IMR-90 (cell line): ENCODE data around the gene KRABD2.

Experiments
- ATAC-seq: fragments of 200-7000 bp; cut with Tn5 transposase; 2 replicates; pipeline ENCODE4 v1.9.1; 2020; ENCODE audit warnings: low read depth, mild to moderate bottlenecking, moderate library complexity
- BruUV-seq: library from RNA; stranded (reverse); fragments of 400-500 nt; replicated peaks from 2 replicates; lab custom pipeline; 2021; lab: Mats Ljungman, UMichigan
- CTCF ChIA-PET: fragments of 300-600 bp; formaldehyde crosslinking; extraction: SDS; loops from one replicate; lab custom pipeline; 2021; ENCODE audit warnings: antibody characterized with exemption; lab: Yijun Ruan, JAX
- POLR2A ChIA-PET: fragments of 300-600 bp; sonication (Branson Sonifier 250); formaldehyde crosslinking; loops from one replicate; lab custom pipeline; 2022; ENCODE audit warnings: antibody characterized with exemption; ENCODE audit not compliant: unreplicated experiment; lab: Charles Lee
- DNase-seq: peaks from one replicate; pipeline ENCODE4 v3.0.0; 2013
- H2AFZ ChIP-seq: replicated peaks from 2 replicates; pipeline ENCODE3; 2013; ENCODE audit warnings: low read length, mild to moderate bottlenecking; ENCODE audit not compliant: poor library complexity
- H2AK5ac ChIP-seq: 2 replicates; pipeline ENCODE4 v1.6.1; 2013; ENCODE audit warnings: low read depth, low read length, inconsistent platforms
- H2AK9ac ChIP-seq: replicated peaks from 2 replicates; pipeline ENCODE3; 2013; ENCODE audit warnings: mild to moderate bottlenecking, low read depth, low read length, moderate library complexity; ENCODE audit not compliant: poor library complexity
- H2BK120ac ChIP-seq: 2 replicates; pipeline ENCODE4 v1.6.1; 2013; ENCODE audit warnings: low read depth, low read length, inconsistent platforms
- H2BK15ac ChIP-seq: 3 replicates; pipeline ENCODE4 v1.6.1; 2013; ENCODE audit warnings: low read depth, low read length, inconsistent platforms
- H2BK20ac ChIP-seq: 2 replicates; pipeline ENCODE4 v1.6.1; 2013; ENCODE audit warnings: low read depth, mild to moderate bottlenecking, inconsistent platforms, low read length, moderate library complexity
- H2BK5ac ChIP-seq: 2 replicates; pipeline ENCODE4 v1.6.1; 2013; ENCODE audit warnings: mild to moderate bottlenecking, low read depth, low read length, inconsistent platforms; ENCODE audit not compliant: poor library complexity, severe bottlenecking
- H3K14ac ChIP-seq: replicated peaks from 2 replicates; pipeline ENCODE4 v1.6.1; 2013; ENCODE audit warnings: low read depth, low read length, inconsistent platforms
- H3K18ac ChIP-seq: 2 replicates; pipeline ENCODE4 v1.6.1; 2013; ENCODE audit warnings: low read depth, low read length, control low read depth
- H3K23ac ChIP-seq: 2 replicates; pipeline ENCODE4 v1.6.1; 2013; ENCODE audit warnings: low read depth, low read length, inconsistent platforms
- H3K27ac ChIP-seq: 2 replicates; pipeline ENCODE4 v1.5.1; 2013; ENCODE audit warnings: mild to moderate bottlenecking, control low read depth, low read length; ENCODE audit not compliant: insufficient read depth
- H3K27me3 ChIP-seq: 2 replicates; pipeline ENCODE4 v1.6.1; 2013; ENCODE audit warnings: low read length; ENCODE audit not compliant: control insufficient read depth, insufficient read depth
- H3K36me3 ChIP-seq: 2 replicates; pipeline ENCODE4 v1.6.1; 2013; ENCODE audit warnings: low read length, mixed read lengths; ENCODE audit not compliant: control insufficient read depth, insufficient read depth
- H3K4ac ChIP-seq: 2 replicates; pipeline ENCODE4 v1.6.1; 2013; ENCODE audit warnings: low read depth, low read length, inconsistent platforms
- H3K4me1 ChIP-seq: 2 replicates; pipeline ENCODE4 v1.6.1; 2013; ENCODE audit warnings: low read length, mixed read lengths; ENCODE audit not compliant: control insufficient read depth, insufficient read depth
- H3K4me2 ChIP-seq: 2 replicates; pipeline ENCODE4 v1.6.1; 2013; ENCODE audit warnings: low read depth, mild to moderate bottlenecking, control low read depth, low read length, moderate library complexity
- H3K4me3 ChIP-seq: 2 replicates; pipeline ENCODE4 v1.5.1; 2013; ENCODE audit warnings: low read depth, mild to moderate bottlenecking, control low read depth, low read length, moderate library complexity; ENCODE audit not compliant: insufficient read depth
- H3K56ac ChIP-seq: 2 replicates; pipeline ENCODE4 v1.6.1; 2013; ENCODE audit warnings: low read length, inconsistent platforms; ENCODE audit not compliant: insufficient read depth; ENCODE audit errors: extremely low read depth
- H3K79me1 ChIP-seq, 2 experiments: 2 replicates each; pipeline ENCODE4 v1.6.1; 2013; ENCODE audit warnings: low read length in 2 of 2, inconsistent platforms in 1 of 2, low read depth in 1 of 2
- H3K9ac ChIP-seq: 2 replicates; pipeline ENCODE4 v1.6.1; 2013; ENCODE audit warnings: low read depth, low read length, control low read depth
- H3K9me1 ChIP-seq: 2 replicates; pipeline ENCODE4 v1.6.1; 2013; ENCODE audit warnings: low read length, inconsistent platforms; ENCODE audit not compliant: insufficient read depth
- H3K9me3 ChIP-seq: 2 replicates; pipeline ENCODE4 v1.6.1; 2013; ENCODE audit warnings: low read length; ENCODE audit not compliant: control insufficient read depth, insufficient read depth
- H4K20me1 ChIP-seq: 2 replicates; pipeline ENCODE4 v1.6.1; 2013; ENCODE audit warnings: low read length, inconsistent platforms; ENCODE audit not compliant: insufficient read depth
- H4K5ac ChIP-seq: 2 replicates; pipeline ENCODE4 v1.6.1; 2013; ENCODE audit warnings: mild to moderate bottlenecking, low read depth, low read length, control low read depth
- H4K8ac ChIP-seq, 2 experiments: 2 replicates each; pipeline ENCODE4 v1.6.1; 2013; ENCODE audit warnings: low read depth in 2 of 2, low read length in 2 of 2, control low read depth in 1 of 2, inconsistent platforms in 1 of 2
- H4K91ac ChIP-seq: 2 replicates; pipeline ENCODE4 v1.6.1; 2013; ENCODE audit warnings: low read depth, low read length, inconsistent platforms; ENCODE audit not compliant: insufficient read depth
- CHD1 ChIP-seq: IDR thresholded peaks from 2 replicates; pipeline ENCODE4 v1.6.1; 2012; ENCODE audit warnings: low read depth, low read length, improper control_type of control experiment
- ELK1 ChIP-seq: fragments of 150-350 bp; IDR thresholded peaks from 2 replicates; pipeline ENCODE4 v1.6.1; 2016; ENCODE audit warnings: low read depth, mild to moderate bottlenecking, low read length, moderate library complexity, borderline replicate concordance
- FOS ChIP-seq: fragments of 150-350 bp; IDR thresholded peaks from 2 replicates; pipeline ENCODE4 v1.6.1; 2016; ENCODE audit warnings: low read depth, low read length
- MAFK ChIP-seq: IDR thresholded peaks from 2 replicates; pipeline ENCODE4 v1.6.1; 2012; ENCODE audit warnings: low read depth, low read length, improper control_type of control experiment
- MAZ ChIP-seq: IDR thresholded peaks from 2 replicates; pipeline ENCODE4 v1.6.1; 2012; ENCODE audit warnings: low read depth, mild to moderate bottlenecking, low read length, improper control_type of control experiment, moderate library complexity, borderline replicate concordance
- MXI1 ChIP-seq: IDR thresholded peaks from 2 replicates; pipeline ENCODE4 v1.6.1; 2012; ENCODE audit warnings: low read depth, mild to moderate bottlenecking, low read length, moderate library complexity, borderline replicate concordance
- NFE2L2 ChIP-seq: fragments of 150-350 bp; IDR thresholded peaks from 2 replicates; pipeline ENCODE4 v1.6.1; 2016; ENCODE audit warnings: low read depth, mild to moderate bottlenecking, low read length
- POLR2A ChIP-seq: IDR thresholded peaks from 2 replicates; pipeline ENCODE4 v1.6.1; 2012; ENCODE audit warnings: mild to moderate bottlenecking, low read depth, low read length
- RAD21 ChIP-seq: IDR thresholded peaks from 2 replicates; pipeline ENCODE4 v1.6.1; 2012; ENCODE audit warnings: low read length, improper control_type of control experiment
- RCOR1 ChIP-seq: IDR thresholded peaks from 2 replicates; pipeline ENCODE4 v1.6.1; 2012; ENCODE audit warnings: mild to moderate bottlenecking, low read length, improper control_type of control experiment; ENCODE audit not compliant: insufficient replicate concordance
- SMC3 ChIP-seq: fragments of 150-350 bp; IDR thresholded peaks from 2 replicates; pipeline ENCODE4 v1.6.1; 2016; ENCODE audit warnings: low read depth, mild to moderate bottlenecking, antibody characterized with exemption, low read length, moderate library complexity
- WGBS, 2 experiments: methylation state at CpG; one replicate each; pipeline versions ENCODE4 v1.1.5 to v1.1.7; 2013; ENCODE audit warnings: missing lambda C conversion rate in 2 of 2; ENCODE audit not compliant: insufficient read length in 1 of 2; ENCODE audit errors: extremely low coverage in 2 of 2; 5-methylcytosine and 5-hydroxymethylcytosine counted together
- dilution Hi-C: fragments of 300-500 bp; cut with HindIII; formaldehyde crosslinking; loops from one replicate; pipeline ENCODE4 v1.14.3; 2018; ENCODE audit warnings: low sequenced_read_pairs; ENCODE audit not compliant: unreplicated experiment
- in situ Hi-C: fragments of 300-500 bp; cut with MboI; formaldehyde crosslinking; loops from 3 replicates; pipeline ENCODE4 v1.14.3; 2019; ENCODE audit warnings: low sequenced_read_pairs, inconsistent platforms, mixed read lengths
- intact Hi-C: fragments of 100-400 bp; cut with micrococcal nuclease; formaldehyde crosslinking; loops from 2 replicates; pipeline ENCODE4 v1.10.0; 2022
- TF ChIP-seq, protein P1 (sequence below): conservative IDR thresholded peaks from 2 replicates; pipeline ENCODE4 v1.5.1; 2012; ENCODE audit warnings: mild to moderate bottlenecking, low read depth, low read length, improper control_type of control experiment

KRABD2 gene

DNA sequence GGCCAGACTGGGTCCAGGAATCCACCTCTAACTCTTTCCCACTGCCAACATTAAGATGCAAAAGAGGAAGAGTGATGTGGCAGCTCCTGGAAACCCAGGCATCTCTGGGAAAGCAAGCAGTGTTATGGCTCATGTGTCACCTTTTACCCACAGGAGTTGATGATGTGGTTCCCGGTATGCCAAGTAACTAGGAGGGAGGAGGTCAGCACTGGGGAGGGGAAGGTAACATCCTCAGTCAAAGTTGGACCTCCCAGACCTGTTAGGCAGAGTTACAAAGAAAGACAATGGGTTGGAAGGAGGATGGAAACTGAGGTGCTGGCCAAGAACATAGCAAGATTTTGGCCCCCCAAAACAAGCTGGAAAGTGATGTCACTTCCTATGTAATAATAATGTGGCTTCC lies 11.4 kb downstream of the KRABD2 start:
- TF ChIP-seq ELK1: no peak
- TF ChIP-seq FOS: no peak
- TF ChIP-seq RCOR1: no peak
- TF ChIP-seq RAD21: no peak
- TF ChIP-seq MXI1: no peak
- TF ChIP-seq, protein P1, sequence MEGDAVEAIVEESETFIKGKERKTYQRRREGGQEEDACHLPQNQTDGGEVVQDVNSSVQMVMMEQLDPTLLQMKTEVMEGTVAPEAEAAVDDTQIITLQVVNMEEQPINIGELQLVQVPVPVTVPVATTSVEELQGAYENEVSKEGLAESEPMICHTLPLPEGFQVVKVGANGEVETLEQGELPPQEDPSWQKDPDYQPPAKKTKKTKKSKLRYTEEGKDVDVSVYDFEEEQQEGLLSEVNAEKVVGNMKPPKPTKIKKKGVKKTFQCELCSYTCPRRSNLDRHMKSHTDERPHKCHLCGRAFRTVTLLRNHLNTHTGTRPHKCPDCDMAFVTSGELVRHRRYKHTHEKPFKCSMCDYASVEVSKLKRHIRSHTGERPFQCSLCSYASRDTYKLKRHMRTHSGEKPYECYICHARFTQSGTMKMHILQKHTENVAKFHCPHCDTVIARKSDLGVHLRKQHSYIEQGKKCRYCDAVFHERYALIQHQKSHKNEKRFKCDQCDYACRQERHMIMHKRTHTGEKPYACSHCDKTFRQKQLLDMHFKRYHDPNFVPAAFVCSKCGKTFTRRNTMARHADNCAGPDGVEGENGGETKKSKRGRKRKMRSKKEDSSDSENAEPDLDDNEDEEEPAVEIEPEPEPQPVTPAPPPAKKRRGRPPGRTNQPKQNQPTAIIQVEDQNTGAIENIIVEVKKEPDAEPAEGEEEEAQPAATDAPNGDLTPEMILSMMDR: no peak
- TF ChIP-seq POLR2A: no peak
- no peak for TF ChIP-seq MAZ
- no peak for TF ChIP-seq SMC3
- no peak for TF ChIP-seq MAFK
- TF ChIP-seq NFE2L2: no peak
- no peak for TF ChIP-seq CHD1
- Histone ChIP-seq H3K56ac (no peak overlapping the region), H4K5ac (peak overlapping the region; percentile 41; the same call in 1 of the 2 replicates), H3K9ac (no peak overlapping the region), H3K14ac (peak overlapping the region; percentile 66; the same call in 1 of the 2 replicates), H2AK9ac (peak overlapping the region; percentile 4), H2AK5ac (peak overlapping the region; percentile 45; the same call in 1 of the 2 replicates), H2AFZ (no peak overlapping the region), H3K27ac (no peak overlapping the region), H3K4ac (peak overlapping the region; percentile 36; the same call in 1 of the 2 replicates), H3K18ac (no peak overlapping the region), H3K36me3 (peaks cover 15% of the 10 kb centered on the region), H4K20me1 (no peaks in the 10 kb centered on the region; the same call in 1 of the 2 replicates), H2BK5ac (no peak overlapping the region), H2BK15ac (no peak overlapping the region), H4K8ac (peak overlapping the region in 1 of 2 experiments; percentile 52; a peak in 1 of 4 replicates), H3K23ac (no peak overlapping the region), H4K91ac (0 out of 2 replicates have a peak overlapping the region, but pooled peaks have one; percentile 5), H3K4me3 (no peak overlapping the region), H3K4me2 (no peak overlapping the region), H3K9me1 (peaks cover 19% of the 10 kb centered on the region), H2BK20ac (no peak overlapping the region; the same call in 1 of the 2 replicates), H2BK120ac (0 out of 2 replicates have a peak overlapping the region, but pooled peaks have one; percentile 48), H3K9me3 (no peaks in the 10 kb centered on the region), H3K79me1 (peaks cover 5 to 18% of the 10 kb centered on the region in 2 experiments), H3K4me1 (peaks cover 24% of the 10 kb centered on the region), H3K27me3 (no peaks in the 10 kb centered on the region)
- no CpG with 5 or more reads among the region's 1 CpG for WGBS, 2 experiments
- peak; percentile 76 for DNase-seq
- ChIA-PET POLR2A (no interaction called here), CTCF (interaction anchor here (0.6 kb wide), 1 partner anchor 324 kb away, joined by 5 read pairs; no protein-coding TSS in a partner anchor)
- in situ Hi-C loops (no loop called here), dilution Hi-C loops (no loop called here), intact Hi-C loops (no loop called here)
- no peak for ATAC-seq
- no TSS peak for BruUV-seq
